Fibroblast of skin of abdomen (primary cell): ENCODE data around the gene NPIPB2.
A peak's percentile ranks its signal among the peaks of the same experiment; 100 is the strongest.
"Not testable (repeated sequence)": the region's sequence is repeated elsewhere in the genome, so short reads cannot be mapped to it uniquely, and the experiment has no call there.

Experiments used
- DNase-seq: peaks from one replicate; pipeline ENCODE4 v3.0.0-alpha.2; 2013

Gene NPIPB2

GRCh38 chr16:11957591-11958395 is 15.9 kb upstream of the NPIPB2 start:
- DNase-seq: peak; percentile 31

GRCh38 chr16:11956558-11956957 is 14.7 kb upstream of the NPIPB2 start:
- no peak for DNase-seq

- DNase-seq: peak; percentile 98
These were observed 13.9 kb upstream of the NPIPB2 start for GRCh38 chr16:11955713-11956123.

GRCh38 chr16:11953576-11953975 is 11.7 kb upstream of the NPIPB2 start:
- DNase-seq: not testable (repeated sequence)

- no peak for DNase-seq
These were observed 8.5 kb upstream of the NPIPB2 start for GRCh38 chr16:11950388-11950787.

- peak; percentile 59 for DNase-seq
These were observed 7.7 kb upstream of the NPIPB2 start for GRCh38 chr16:11949527-11949926.

GRCh38 chr16:11948819-11949218 is 7.0 kb upstream of the NPIPB2 start:
- no peak for DNase-seq

- no peak for DNase-seq
These were observed 4.6 kb upstream of the NPIPB2 start for GRCh38 chr16:11946433-11946832.

- DNase-seq: not testable (repeated sequence)
These were observed 14.5 kb downstream of the NPIPB2 start for GRCh38 chr16:11927350-11927749.

- DNase-seq: not testable (repeated sequence)
These were observed 17.8 kb downstream of the NPIPB2 start for GRCh38 chr16:11924046-11924445.

GRCh38 chr16:11916524-11917285 is 25.1 kb downstream of the NPIPB2 start:
- DNase-seq: peak; percentile 17

- peak; percentile 98 for DNase-seq
These were observed 26.0 kb downstream of the NPIPB2 start, which contains the start of gene GSPT1 for GRCh38 chr16:11915644-11916523. Gene GSPT1 (minus strand): TSS chr16:11915956. CDS start chr16:11915720, 236 bp downstream.

- no peak for DNase-seq
These were observed 26.7 kb downstream of the NPIPB2 start for GRCh38 chr16:11915114-11915643.

GRCh38 chr16:11914210-11915113 is 27.4 kb downstream of the NPIPB2 start:
- DNase-seq: no peak

- no peak for DNase-seq
These were observed 28.3 kb downstream of the NPIPB2 start for GRCh38 chr16:11913425-11914079.

- peak; percentile 80 for DNase-seq
These were observed 31.9 kb downstream of the NPIPB2 start for GRCh38 chr16:11909653-11910545.

- no peak for DNase-seq
These were observed 34.5 kb downstream of the NPIPB2 start for GRCh38 chr16:11907160-11907970.

GRCh38 chr16:11903906-11904305 is 37.9 kb downstream of the NPIPB2 start:
- DNase-seq: no peak

GRCh38 chr16:11901091-11901490 is 40.8 kb downstream of the NPIPB2 start:
- peak; percentile 10 for DNase-seq
